ENCODE data around the gene WASF2. TPM values are rescaled to one million over a fixed set of nuclear protein-coding genes. Genes with fewer than 3 reads are reported as not detected.

Gene WASF2
- total RNA-seq, 1 donor from 2014 or later: 113 TPM

DNA sequence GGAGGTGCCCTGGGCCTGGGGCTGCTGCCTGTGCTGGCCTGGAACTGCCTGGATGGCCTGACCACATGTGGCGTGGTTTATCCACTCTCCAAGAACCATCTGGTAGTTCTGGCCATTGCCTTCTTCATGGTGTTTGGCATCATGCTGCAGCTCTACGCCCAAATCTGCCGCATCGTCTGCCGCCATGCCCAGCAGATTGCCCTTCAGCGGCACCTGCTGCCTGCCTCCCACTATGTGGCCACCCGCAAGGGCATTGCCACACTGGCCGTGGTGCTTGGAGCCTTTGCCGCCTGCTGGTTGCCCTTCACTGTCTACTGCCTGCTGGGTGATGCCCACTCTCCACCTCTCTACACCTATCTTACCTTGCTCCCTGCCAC, 95.7 kb downstream of the WASF2 start:
- Mint-ChIP-seq H3K36me3 (no peaks in the 10 kb centered on the region), H3K9me3 (no peaks in the 10 kb centered on the region), H3K4me3 (peak overlapping the region; percentile 45), H3K27ac (peak overlapping the region; percentile 56), H3K27me3 (peaks cover 10% of the 10 kb centered on the region), H3K4me1 (ENCODE audit: unreplicated experiment) (peaks cover 31% of the 10 kb centered on the region)
- TF ChIP-seq, protein P1, sequence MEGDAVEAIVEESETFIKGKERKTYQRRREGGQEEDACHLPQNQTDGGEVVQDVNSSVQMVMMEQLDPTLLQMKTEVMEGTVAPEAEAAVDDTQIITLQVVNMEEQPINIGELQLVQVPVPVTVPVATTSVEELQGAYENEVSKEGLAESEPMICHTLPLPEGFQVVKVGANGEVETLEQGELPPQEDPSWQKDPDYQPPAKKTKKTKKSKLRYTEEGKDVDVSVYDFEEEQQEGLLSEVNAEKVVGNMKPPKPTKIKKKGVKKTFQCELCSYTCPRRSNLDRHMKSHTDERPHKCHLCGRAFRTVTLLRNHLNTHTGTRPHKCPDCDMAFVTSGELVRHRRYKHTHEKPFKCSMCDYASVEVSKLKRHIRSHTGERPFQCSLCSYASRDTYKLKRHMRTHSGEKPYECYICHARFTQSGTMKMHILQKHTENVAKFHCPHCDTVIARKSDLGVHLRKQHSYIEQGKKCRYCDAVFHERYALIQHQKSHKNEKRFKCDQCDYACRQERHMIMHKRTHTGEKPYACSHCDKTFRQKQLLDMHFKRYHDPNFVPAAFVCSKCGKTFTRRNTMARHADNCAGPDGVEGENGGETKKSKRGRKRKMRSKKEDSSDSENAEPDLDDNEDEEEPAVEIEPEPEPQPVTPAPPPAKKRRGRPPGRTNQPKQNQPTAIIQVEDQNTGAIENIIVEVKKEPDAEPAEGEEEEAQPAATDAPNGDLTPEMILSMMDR (conservative IDR thresholded peaks at IDR 0.05): no peak
- DNase-seq (ENCODE audit: extremely low spot score, unreplicated experiment): no peak

DNA sequence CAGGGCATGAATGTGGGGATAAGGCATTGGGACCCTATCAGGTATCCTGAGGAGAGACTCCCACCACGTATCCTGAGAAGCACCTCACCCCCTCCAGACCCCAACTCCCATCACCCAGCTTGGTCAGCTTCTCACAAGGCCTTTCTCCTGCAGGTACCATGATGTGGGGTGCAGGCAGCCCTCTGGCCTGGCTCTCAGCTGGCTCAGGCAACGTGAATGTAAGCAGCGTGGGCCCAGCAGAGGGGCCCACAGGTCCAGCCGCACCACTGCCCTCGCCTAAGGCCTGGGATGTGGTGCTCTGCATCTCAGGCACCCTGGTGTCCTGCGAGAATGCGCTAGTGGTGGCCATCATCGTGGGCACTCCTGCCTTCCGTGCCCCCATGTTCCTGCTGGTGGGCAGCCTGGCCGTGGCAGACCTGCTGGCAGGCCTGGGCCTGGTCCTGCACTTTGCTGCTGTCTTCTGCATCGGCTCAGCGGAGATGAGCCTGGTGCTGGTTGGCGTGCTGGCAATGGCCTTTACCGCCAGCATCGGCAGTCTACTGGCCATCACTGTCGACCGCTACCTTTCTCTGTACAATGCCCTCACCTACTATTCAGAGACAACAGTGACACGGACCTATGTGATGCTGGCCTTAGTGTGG, 96.2 kb downstream of the WASF2 start:
- Mint-ChIP-seq H3K27ac (peak overlapping the region; percentile 56), H3K27me3 (peaks cover 10% of the 10 kb centered on the region), H3K36me3 (no peaks in the 10 kb centered on the region), H3K9me3 (no peaks in the 10 kb centered on the region), H3K4me3 (peak overlapping the region; percentile 86), H3K4me1 (ENCODE audit: unreplicated experiment) (peaks cover 26% of the 10 kb centered on the region)
- no peak for DNase-seq (ENCODE audit: extremely low spot score, unreplicated experiment)
- TF ChIP-seq, protein P1 (conservative IDR thresholded peaks at IDR 0.05): no peak

DNA sequence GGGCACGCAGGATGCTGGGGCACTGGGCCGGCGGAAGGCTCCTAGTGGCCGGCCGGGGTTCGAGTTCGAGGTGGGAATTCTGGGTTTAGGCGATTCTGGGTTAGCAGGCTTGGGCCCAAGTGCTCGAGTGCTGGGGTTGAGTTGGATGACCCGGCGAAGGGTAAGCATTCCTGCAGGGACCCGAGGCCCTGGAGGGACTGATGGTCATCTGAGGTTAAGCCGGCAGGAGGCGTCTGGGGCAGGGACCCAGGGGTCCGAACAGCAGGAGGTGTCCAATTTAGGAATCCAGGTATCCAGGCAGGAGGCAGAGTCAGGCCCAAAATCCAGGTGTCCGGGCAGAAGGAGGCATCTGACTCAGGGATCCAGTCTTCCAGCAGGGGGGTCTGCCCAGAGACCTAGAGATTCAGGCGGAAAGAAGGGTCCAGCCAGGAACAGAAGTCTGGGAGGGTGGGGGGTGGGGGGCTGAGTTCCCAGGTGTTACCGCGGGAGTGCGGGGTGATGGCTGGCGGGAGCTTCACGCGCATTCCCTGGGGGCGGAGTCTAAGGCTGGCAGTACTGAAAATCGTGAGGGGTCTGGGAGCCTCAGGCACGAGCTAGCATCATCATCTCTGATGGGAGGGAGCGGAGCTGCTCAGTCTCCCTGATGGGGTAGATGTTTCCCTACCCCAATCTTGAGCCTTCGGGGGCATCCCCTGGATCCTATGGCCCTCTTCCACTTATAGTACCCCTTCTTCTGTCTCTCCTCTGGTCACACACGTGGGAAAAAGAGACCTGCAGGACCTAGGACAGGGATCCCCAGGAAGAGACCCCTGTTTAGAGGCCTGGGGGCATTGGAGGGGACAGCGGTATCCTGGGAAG, 97.0 kb downstream of the WASF2 start:
- no peak for DNase-seq (ENCODE audit: extremely low spot score, unreplicated experiment)
- H3K4me3 Mint-ChIP-seq: peak overlapping the region; percentile 86
- TF ChIP-seq, protein P1 (conservative IDR thresholded peaks at IDR 0.05): peak; percentile 54
- H3K27ac Mint-ChIP-seq: peak overlapping the region; percentile 70
- no peaks in the 10 kb centered on the region for H3K36me3 Mint-ChIP-seq
- H3K9me3 Mint-ChIP-seq: no peaks in the 10 kb centered on the region
- peaks cover 26% of the 10 kb centered on the region for H3K4me1 Mint-ChIP-seq (ENCODE audit: unreplicated experiment)
- peaks cover 13% of the 10 kb centered on the region for H3K27me3 Mint-ChIP-seq

DNA sequence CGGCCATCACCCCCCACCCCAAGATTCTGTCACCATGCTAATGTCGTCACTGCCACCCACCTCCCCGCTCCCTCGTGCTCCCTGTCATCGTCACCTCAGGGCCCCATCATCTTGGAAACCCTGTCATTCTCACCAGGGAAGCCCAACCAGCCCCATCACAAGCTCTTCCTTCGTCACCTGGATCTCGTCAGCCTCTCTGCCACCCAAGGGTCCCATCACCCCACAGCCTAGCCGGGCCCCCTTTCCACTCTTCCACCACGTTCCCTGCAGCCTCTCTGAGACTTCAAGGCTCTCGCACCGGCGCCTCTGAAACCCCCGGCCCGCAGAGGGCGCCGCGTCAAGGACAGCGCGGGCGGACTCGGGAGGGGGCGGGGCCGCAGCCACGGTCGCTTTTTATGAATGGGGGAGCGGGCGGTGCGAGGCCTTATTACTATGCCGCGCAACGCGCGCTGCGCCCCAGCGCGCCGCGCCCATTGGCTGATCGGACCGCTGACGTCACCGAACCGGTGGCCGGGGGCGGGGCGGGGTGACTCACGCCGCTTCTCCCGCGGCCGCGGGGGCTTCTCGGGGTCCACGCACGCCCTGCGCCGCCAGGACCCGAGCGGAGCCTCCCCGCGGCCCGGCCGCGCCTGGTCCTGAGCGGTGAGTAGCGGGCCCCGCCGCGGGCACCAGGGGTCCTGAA, 97.7 kb downstream of the WASF2 start, which contains the start of gene GPR3:
GPR3 (plus strand) TSS at position 527 of the 682 bp plus-strand sequence. CDS start 1,177 bp downstream, outside the sequence.
- TF ChIP-seq, protein P1 (conservative IDR thresholded peaks at IDR 0.05): peak; percentile 65
- H3K27ac Mint-ChIP-seq: peak within 1 kb of the TSS; percentile 88

DNA sequence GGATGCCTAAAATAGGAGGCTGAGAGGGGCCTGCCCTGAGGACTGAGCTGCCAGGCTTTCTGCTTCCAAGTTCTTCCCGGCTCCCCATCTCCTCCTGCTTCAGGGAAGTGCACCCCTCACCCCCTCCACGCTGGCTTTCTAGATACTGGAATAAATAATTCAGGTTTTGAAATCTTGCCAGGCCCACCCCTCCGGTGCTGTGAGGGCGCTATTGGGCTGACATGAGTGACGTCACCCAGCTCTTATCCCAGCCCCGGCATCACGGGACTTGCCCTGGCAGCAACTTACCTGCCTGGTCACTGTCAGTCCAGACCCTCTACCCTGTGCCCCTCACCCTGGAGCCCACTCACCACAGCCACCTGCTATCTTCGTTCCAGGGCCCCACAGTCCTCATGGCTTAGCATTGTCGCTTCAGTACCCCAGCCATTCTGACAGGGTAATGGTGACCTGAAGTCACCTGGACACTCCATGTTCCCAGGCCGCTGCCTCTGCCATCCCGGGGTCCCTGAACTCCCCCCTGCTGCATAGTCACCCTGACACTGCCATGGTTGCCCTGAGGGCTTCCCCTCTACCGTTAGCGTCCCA, 98.4 kb downstream of the WASF2 start:
- H3K4me1 Mint-ChIP-seq (ENCODE audit: unreplicated experiment): peaks cover 23% of the 10 kb centered on the region
- no peak for DNase-seq (ENCODE audit: extremely low spot score, unreplicated experiment)
- H3K4me3 Mint-ChIP-seq: peak overlapping the region; percentile 89
- peaks cover 13% of the 10 kb centered on the region for H3K27me3 Mint-ChIP-seq
- peak overlapping the region; percentile 88 for H3K27ac Mint-ChIP-seq
- TF ChIP-seq, protein P1 (conservative IDR thresholded peaks at IDR 0.05): no peak
- H3K36me3 Mint-ChIP-seq: no peaks in the 10 kb centered on the region
- no peaks in the 10 kb centered on the region for H3K9me3 Mint-ChIP-seq

More for the DNA sequence above, 97.7 kb downstream of the WASF2 start, which contains the start of gene GPR3:
- H3K4me3 Mint-ChIP-seq: peak within 1 kb of the TSS; percentile 89
- peaks cover 23% of the 10 kb centered on the region for H3K4me1 Mint-ChIP-seq (ENCODE audit: unreplicated experiment)
- peaks cover 13% of the 10 kb centered on the region for H3K27me3 Mint-ChIP-seq
- no peaks in the 10 kb centered on the region for H3K9me3 Mint-ChIP-seq
- no peaks in the 10 kb centered on the region for H3K36me3 Mint-ChIP-seq
- DNase-seq (ENCODE audit: extremely low spot score, unreplicated experiment): peak; percentile 92

All from type B pancreatic cell (in vitro differentiated cells).